PFSK-1 (cell line): ENCODE results near the gene IAH1.

Experiments
- FOXP2 ChIP-seq: optimal IDR thresholded peaks from 2 replicates; pipeline ENCODE3; 2011; ENCODE audit warnings: borderline replicate concordance, control low read depth, inconsistent platforms; ENCODE audit not compliant: insufficient read depth; ENCODE audit errors: extremely low read length, extremely low read depth
- POLR2AphosphoS5 ChIP-seq: IDR thresholded peaks from 2 replicates; pipeline ENCODE4 v1.6.1; 2012; ENCODE audit warnings: low read depth, mild to moderate bottlenecking, control low read depth, low read length, moderate library complexity
- REST ChIP-seq, 2 experiments: IDR thresholded peaks; 2 replicates each; pipeline versions ENCODE4 v1.6.1 to v1.8.0; 2011 to 2012; ENCODE audit warnings: low read depth in 2 of 2, low read length in 2 of 2, control low read depth in 1 of 2, inconsistent platforms in 1 of 2, mild to moderate bottlenecking in 1 of 2, moderate library complexity in 1 of 2; ENCODE audit not compliant: insufficient read depth in 1 of 2
- SIN3A ChIP-seq: IDR thresholded peaks from 2 replicates; pipeline ENCODE4 v1.6.1; 2012; ENCODE audit warnings: mild to moderate bottlenecking, low read length, moderate library complexity, borderline replicate concordance; ENCODE audit not compliant: insufficient read depth
- TAF1 ChIP-seq: IDR thresholded peaks from 2 replicates; pipeline ENCODE4 v1.6.1; 2012; ENCODE audit warnings: low read length, control low read depth, borderline replicate concordance; ENCODE audit not compliant: insufficient read depth

The IAH1 gene

DNA sequence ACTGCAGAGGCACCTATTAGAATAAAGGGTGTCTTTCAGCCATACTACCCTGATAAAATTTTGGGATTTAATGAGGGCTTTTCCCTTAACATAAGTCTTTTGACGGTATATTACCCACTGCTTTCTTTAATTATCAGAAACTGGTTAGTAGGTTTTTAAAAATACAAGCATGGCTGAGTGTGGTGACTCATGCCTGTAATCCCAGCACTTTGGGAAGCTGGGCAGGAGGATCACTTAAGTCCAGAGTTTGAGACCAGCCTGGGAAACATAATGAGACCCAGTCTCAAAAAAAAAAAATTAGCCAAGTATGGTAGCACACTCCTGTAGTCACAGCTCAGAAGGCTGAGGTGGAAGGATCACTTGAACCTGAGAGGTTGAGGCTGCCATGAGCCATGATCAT is 34.8 kb upstream of the IAH1 start:
- no peak for TF ChIP-seq TAF1
- no peak for TF ChIP-seq POLR2AphosphoS5
- TF ChIP-seq SIN3A: no peak
- TF ChIP-seq REST (IDR thresholded peaks at IDR 0.05; ENCODE audit: insufficient read depth in 1 of 2, low read depth in 2 of 2, low read length in 2 of 2): no peak

DNA sequence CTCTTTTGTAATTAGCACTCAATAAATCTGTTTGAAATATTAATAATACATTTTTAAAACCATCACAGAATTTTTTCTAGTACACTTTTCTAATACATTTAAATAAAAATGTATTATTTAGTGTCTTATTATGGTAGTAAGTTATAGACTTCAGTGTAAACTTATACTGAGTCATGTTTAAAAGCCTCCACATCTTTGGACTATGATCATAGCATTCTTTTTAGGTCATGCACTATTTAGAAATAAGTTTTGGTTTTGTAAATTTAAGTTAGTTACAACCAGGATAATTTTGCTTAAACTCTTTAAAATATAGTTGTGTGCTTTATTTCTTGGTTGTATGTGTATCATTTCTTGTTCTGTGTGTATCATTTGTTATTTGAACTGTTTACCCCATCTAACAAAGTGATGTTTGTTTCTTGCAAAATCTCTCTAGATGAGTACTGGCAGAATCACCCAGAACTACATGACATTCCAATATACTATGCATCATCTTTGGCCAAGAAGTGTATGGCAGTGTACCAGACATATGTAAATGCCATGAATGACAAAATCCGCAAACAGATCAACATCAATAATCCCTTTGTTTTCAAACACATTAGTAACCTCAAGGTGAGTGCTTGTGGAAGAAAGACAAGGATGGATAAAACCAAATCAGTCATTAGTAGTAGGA is 34.2 kb upstream of the IAH1 start:
- no peak for TF ChIP-seq REST (IDR thresholded peaks at IDR 0.05; ENCODE audit: insufficient read depth in 1 of 2, low read depth in 2 of 2, low read length in 2 of 2)
- no peak for TF ChIP-seq TAF1
- TF ChIP-seq POLR2AphosphoS5: no peak
- TF ChIP-seq SIN3A: no peak
- TF ChIP-seq FOXP2: no peak

- no peak for TF ChIP-seq SIN3A
- TF ChIP-seq POLR2AphosphoS5: no peak
- no peak for TF ChIP-seq REST (IDR thresholded peaks at IDR 0.05; ENCODE audit: insufficient read depth in 1 of 2, low read depth in 2 of 2, low read length in 2 of 2)
- no peak for TF ChIP-seq FOXP2
- TF ChIP-seq TAF1: no peak
Measured at GRCh38 chr2:9441556-9441955, 32.8 kb upstream of the IAH1 start.

- TF ChIP-seq POLR2AphosphoS5 (no peak), SIN3A (no peak), FOXP2 (no peak), REST (IDR thresholded peaks at IDR 0.05; ENCODE audit: insufficient read depth in 1 of 2, low read depth in 2 of 2, low read length in 2 of 2) (no peak), TAF1 (no peak)
Measured at GRCh38 chr2:9443526-9443925, 30.8 kb upstream of the IAH1 start.

DNA sequence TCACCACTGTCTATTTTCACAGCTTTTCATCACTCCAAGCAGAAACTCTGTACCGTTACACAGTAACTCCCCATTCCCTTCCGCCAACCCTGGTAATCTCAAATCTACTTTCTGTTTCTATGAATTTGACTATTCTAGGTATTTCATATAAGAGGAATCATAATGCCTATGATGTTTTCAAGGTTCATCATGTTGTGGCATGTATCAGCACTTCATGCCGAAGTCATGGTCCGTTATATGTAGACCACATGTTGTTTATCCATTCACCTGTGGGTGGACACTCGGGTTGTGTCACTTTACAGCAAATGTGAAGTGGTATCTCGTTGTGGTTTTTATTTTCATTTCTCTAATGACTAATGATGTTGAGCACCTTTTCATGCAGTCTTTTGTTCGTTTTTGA is 29.3 kb upstream of the IAH1 start:
- TF ChIP-seq REST (IDR thresholded peaks at IDR 0.05; ENCODE audit: insufficient read depth in 1 of 2, low read depth in 2 of 2, low read length in 2 of 2): no peak
- no peak for TF ChIP-seq SIN3A
- no peak for TF ChIP-seq POLR2AphosphoS5
- no peak for TF ChIP-seq TAF1
- TF ChIP-seq FOXP2: no peak
